NAMALWA (cell line): ENCODE measurements around the gene NEK1.
"Not testable (repeated sequence)": the region's sequence is repeated elsewhere in the genome, so short reads cannot be mapped to it uniquely, and the experiment has no call there.

Experiments used
- DNase-seq: peaks from one replicate; pipeline ENCODE4 v3.0.0-alpha.2; 2015; ENCODE audit warnings: low spot score

The NEK1 gene

DNA sequence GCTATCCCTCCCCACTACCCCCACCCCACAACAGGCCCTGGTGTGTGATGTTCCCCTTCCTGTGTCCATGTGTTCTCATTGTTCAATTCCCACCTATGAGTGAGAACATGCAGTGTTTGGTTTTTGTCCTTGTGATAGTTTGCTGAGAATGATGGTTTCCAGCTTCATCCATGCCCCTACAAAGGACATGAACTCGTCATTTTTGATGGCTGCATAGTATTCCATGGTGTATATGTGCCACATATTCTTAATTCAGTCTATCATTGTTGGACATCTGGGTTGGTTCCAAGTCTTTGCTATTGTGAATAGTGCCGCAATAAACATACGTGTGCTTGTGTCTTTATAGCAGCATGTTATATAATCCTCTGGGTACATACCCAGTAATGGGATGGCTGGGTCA, 118.1 kb downstream of the NEK1 start:
- not testable (repeated sequence) for DNase-seq

DNA sequence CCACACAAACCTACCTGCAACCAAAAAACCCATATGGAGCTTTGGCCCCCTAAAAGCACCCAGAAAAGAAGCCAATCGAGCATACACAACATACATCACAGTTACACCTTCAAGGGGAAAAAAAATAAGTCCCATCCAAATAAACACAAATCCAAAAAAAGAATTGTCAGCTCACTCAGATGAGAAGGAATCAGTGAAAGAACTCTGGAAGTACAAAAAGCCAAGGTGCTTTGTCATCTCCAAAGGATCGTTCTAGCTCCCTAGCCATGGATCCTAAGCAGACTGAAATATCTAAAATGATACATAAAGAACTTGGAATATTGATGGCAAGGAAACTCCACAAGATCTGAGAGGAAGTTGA, 119.2 kb downstream of the NEK1 start:
- DNase-seq, result no peak

- peak; percentile 68 for DNase-seq
Measured at GRCh38 chr4:169492436-169493163, 119.8 kb downstream of the NEK1 start.

DNA sequence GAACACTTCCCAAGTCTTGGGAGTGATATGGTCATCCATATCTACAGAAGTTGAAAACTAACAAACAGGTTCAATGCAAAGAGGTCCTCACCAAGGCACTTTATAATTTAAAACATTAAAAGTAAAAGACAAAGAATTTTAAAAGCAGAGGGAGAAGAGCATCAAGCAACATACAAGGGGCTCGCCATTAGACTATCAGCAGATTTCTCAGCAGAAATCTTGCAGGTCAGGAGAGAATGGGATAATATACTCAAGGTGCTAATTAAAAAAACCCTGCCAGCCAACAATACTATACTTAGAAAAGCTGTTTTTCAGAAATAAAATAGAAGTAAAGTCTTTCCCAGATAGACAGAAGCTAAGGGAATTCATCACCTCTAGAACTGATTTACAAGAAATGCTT, 121.2 kb downstream of the NEK1 start:
- DNase-seq, result no peak

GRCh38 chr4:169489306-169489705, 123.1 kb downstream of the NEK1 start:
- no peak for DNase-seq

DNA sequence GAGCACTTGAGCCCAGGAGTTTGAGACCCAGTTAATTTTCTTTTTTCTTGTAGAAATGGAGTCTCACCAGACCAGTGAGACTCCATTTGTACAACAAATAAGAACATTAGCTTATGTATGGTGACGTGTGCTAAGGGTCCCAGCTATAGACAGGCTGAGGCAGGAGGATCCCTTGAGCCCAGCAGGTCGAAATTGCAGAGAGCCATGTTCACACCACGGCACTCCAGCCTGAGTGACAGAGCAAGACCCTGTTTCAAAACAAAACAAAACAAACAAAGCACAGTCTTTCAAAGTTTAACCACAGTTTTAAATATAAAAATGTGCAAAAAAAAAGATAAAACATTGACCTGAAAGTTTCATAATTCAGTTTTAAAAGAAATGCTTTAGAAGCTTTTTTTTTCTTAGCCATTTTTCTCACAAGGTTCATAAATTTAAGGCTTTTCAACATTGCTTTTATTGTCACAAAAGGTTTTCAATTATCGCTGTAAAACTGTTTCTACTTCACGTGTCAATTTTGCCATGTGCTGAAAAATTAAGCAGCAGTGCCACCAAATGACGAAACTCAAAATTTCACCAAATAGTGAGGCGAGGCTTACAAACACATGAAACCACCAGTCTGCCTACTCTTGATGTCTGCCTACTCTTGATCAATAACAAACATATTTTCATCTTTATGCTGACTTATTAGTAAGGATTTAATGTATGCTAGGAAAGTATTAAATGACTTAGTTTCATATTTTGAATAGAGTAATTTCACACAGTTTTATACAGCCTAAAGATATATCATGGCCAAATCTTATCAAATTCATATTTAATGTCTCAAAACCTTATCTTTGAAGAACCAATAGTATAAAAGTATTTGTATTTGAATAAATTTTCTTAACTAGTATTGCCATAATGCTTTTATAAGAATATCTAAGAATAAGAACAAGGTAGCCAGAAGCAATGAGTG, 126.3 kb downstream of the NEK1 start:
- peak; percentile 72 for DNase-seq

GRCh38 chr4:169485086-169485485, 127.3 kb downstream of the NEK1 start:
- DNase-seq, result no peak

DNA sequence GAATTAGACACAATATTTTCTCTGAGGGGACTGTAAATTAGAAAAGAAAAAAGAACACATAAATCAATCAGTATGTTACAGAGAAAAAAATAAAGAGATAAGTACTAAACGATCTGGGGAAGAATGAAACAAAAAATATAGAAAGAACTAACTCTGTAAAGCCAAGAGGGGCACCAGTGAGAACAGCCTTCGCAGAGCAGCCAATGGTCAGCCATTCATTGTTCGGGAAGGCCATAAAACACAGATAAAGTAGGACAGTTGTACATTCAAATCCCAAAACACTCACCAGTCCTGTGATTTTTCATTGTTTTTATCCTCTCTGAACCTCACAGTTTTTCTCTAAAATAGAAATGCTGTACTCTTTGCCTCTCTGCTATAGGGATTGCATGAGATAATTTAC, 127.9 kb downstream of the NEK1 start:
- no peak for DNase-seq

DNA sequence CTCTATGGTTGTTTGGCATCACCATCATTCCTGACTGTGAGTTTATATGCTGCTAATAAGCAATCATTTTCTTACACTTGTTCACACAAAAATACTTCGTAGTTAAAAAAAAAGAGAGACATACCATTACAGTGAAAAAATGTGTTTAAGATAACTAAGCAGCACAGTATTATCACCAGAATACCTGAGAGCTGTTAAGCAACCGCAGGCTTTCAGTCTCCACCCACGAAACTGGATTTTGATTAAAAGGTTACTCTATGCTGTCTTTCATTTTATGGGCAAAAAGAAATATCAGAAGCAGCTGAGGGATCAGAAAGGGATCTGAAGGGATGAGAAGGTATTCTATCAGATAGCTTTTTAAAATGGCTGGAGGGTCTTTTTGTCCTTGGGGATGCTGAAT, 148.3 kb downstream of the NEK1 start:
- DNase-seq, result no peak

- DNase-seq, result no peak
Measured at GRCh38 chr4:169460081-169460480, 152.3 kb downstream of the NEK1 start.

DNA sequence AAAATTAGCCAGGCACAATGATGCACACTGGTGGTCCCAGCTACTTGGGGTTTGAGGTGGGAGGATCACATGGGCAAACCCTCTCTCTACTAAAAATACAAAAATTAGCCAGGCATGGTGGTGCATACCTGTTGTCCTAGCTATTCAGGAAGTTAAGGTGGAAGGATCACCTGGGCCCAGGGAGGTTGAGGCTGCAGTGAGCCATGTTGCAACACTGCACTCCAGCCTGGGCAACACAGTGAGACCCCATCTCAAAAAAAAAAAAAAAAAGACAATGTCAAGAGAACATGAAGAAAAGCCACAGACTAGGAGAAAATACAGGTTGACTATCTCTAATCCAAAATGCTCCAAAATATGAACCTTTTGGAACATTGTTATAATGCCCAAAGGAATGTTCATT, 153.8 kb downstream of the NEK1 start:
- no peak for DNase-seq

GRCh38 chr4:169452644-169453043, 159.7 kb downstream of the NEK1 start:
- not testable (repeated sequence) for DNase-seq

DNA sequence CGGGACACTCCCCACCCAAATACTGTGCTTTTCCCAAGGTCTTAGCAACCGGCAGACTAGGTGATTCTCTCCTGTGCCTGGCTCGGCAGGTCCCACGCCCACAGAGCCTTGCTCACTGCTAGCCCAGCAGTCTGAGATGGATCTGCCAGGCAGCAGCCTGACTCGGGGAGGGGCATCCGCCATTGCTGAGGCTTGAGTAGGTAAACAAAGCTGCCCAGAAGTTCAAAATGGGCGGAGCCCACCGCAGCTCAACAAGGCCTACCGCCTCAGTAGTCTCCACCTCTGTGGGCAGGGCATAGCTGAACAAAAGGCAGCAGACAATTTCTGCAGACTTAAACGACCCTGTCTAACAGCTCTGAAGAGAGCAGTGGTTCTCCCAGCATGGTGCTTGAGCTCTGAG, 163.4 kb downstream of the NEK1 start:
- not testable (repeated sequence) for DNase-seq

GRCh38 chr4:169446824-169447223, 165.6 kb downstream of the NEK1 start:
- no peak for DNase-seq

DNA sequence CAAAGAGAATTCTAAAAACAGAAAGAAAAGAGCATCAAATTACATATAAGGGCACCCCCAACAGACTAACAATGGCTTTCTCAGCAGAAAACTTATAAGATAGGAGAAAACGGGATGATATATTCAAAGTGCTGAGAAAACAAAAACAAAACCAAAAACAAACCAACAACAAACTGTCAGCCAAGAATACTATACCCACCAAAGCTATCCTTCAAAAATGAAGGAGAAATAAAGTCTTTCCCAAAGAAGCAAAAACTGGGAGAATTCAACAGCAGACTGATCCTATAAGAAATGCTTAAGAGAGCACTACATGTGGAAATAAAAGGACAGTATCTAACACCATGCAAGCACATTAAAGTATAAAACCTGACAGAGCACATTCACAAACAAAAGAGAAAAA, 168.6 kb downstream of the NEK1 start:
- DNase-seq, result no peak

GRCh38 chr4:169440446-169440845, 171.9 kb downstream of the NEK1 start:
- DNase-seq, result no peak

DNA sequence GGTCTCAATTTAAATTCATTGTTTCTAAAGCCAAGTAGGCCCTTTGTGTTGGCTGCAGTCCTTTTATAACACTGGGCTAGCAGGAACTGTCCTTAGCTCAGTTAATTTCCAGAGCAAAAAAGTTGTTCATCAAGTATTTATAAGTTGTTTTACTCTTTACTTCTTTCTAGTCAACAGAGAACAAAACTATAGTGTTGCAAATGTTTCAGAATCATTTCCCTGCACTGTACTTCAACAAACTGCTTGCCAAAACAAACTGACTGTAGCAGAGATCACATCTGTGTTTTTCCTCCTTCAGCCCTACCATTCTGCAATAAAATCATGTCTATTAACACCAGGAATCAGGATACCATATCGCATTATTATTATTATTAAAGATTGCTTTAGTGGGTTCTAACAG, 173.1 kb downstream of the NEK1 start:
- DNase-seq, result no peak

DNA sequence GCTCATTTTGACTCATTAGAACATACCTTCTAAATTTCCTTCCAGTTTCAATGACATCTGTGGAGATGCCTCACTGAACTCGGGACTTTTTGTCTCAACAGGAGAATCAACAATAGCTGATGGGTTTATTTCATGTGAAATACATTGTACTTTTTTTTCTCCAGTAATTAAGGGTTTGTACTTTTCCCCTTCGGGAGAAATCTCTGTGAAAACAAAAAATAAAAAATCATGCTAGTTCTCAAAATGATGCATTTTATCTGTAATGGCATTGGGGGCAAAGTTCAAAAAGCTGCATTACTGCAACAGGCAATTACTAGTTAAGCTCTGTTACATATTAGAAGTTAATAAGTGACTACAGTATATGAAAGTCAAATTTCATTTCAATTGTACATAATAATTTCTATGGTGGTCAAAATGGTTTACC, 174.3 kb downstream of the NEK1 start:
- DNase-seq, result no peak

- no peak for DNase-seq
Measured at GRCh38 chr4:169437299-169438047, 174.9 kb downstream of the NEK1 start.

DNA sequence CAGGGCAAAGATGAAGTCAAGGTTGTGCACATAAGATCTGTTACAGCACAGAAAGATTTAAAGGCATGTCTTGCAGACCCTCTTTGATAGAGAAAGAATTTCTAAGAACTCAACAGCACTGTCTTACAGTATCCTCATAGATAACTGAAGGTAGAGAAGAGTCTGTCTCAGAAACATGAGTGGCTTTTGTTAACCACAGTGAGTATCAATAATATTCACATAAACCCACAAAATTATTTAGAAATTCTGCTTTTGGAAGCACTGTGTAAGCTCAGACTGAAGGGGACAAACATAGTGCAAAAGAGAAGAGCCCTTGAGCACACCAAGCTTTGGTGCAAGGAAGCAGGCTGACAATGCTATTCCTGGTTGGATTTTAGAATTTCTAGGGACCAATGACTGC, 175.6 kb downstream of the NEK1 start:
- DNase-seq, result no peak

DNA sequence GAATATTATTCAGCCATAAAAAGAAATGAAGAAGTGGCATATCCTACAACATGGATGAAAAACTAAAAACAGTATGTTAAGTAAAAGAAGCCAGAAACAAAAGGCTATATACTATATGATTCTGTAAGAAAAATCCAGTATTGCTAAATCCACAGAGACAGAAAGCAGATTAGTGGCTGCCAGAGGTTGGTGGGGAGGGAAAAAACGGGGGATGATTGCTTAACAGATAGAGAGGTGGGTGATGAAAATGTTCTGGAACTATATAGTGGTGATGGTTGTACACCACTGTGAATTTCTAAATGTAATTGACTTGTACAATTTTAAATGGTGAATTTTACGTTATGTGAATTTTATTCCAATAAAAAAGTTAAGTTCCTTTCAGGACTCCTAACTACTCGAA, 184.0 kb downstream of the NEK1 start:
- no peak for DNase-seq

DNA sequence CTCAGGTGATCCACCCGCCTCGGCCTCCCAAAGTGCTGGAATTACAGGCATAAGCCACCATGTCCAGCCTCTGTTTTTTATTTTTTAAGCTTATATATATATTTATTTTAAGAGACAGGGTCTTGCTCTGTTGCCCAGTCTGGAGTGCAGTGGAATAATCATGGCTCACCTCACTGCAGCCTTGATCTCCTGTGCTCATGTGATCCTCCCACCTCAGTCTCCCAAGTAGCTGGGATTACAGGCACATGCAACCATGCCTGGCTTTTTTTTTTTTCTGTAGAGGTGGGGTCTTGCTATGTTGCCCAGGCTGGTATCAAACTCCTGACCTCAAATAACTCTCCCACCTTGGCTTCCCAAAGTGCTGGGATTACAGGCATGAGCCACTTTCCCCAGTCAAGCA, 184.7 kb downstream of the NEK1 start:
- not testable (repeated sequence) for DNase-seq

GRCh38 chr4:169420291-169420690, 192.1 kb downstream of the NEK1 start:
- no peak for DNase-seq
